Measurements from ENCODE around the gene PLEKHD1.

GRCh38 chr14:69519204-69520100, 34.9 kb downstream of the PLEKHD1 start:
- TF ChIP-seq POLR2A (IDR thresholded peaks at IDR 0.05; ENCODE audit: low read length) (no peak), GATA1 (IDR thresholded peaks at IDR 0.05; ENCODE audit: low read depth, low read length) (no peak)

Data from erythroblast (primary cell).